MCF 10A (cell line): ENCODE results near the gene GALNT5. TPM values are rescaled to one million over a fixed set of nuclear protein-coding genes. Genes with fewer than 3 reads are reported as not detected.

Source experiments
- BruUV-seq: library from RNA; stranded (reverse); fragments of 400-500 nt; replicated peaks from 2 replicates; lab custom pipeline; 2021; lab: Mats Ljungman, UMichigan
- CTCF ChIA-PET: fragments of 300-600 bp; sonication (Branson Sonifier 250); formaldehyde crosslinking; extraction: SDS; loops from one replicate; lab custom pipeline; 2021; ENCODE audit warnings: antibody characterized with exemption, inconsistent platforms; lab: Yijun Ruan, JAX
- POLR2A ChIA-PET: fragments of 300-600, 350-650 bp; sonication (Branson Sonifier 250); formaldehyde crosslinking; extraction: SDS; loops from one replicate; lab custom pipeline; 2020; ENCODE audit warnings: antibody characterized with exemption, inconsistent platforms; lab: Yijun Ruan, JAX
- DNase-seq: peaks from one replicate; pipeline ENCODE4 v3.0.0-alpha.2; 2018; ENCODE audit not compliant: unreplicated experiment
- H3K27ac Mint-ChIP-seq: one replicate; pipeline ENCODE4 v1.8.0; 2022; ENCODE audit warnings: mild to moderate bottlenecking, low read depth, mixed read lengths; ENCODE audit not compliant: unreplicated experiment
- H3K27me3 Mint-ChIP-seq: one replicate; pipeline ENCODE4 v1.8.0; 2022; ENCODE audit warnings: mixed read lengths; ENCODE audit not compliant: insufficient read depth, unreplicated experiment
- H3K36me3 Mint-ChIP-seq: one replicate; pipeline ENCODE4 v1.8.0; 2022; ENCODE audit warnings: mild to moderate bottlenecking, moderate library complexity, mixed read lengths; ENCODE audit not compliant: insufficient read depth, unreplicated experiment
- H3K4me1 Mint-ChIP-seq: one replicate; pipeline ENCODE4 v1.8.0; 2022; ENCODE audit warnings: mixed read lengths; ENCODE audit not compliant: insufficient read depth, unreplicated experiment
- H3K4me3 Mint-ChIP-seq: one replicate; pipeline ENCODE4 v1.8.0; 2022; ENCODE audit warnings: mild to moderate bottlenecking, moderate library complexity, mixed read lengths; ENCODE audit not compliant: unreplicated experiment
- H3K9me3 Mint-ChIP-seq: one replicate; pipeline ENCODE4 v1.8.0; 2022; ENCODE audit warnings: mixed read lengths; ENCODE audit not compliant: unreplicated experiment
- intact Hi-C: fragments of 100-400 bp; cut with micrococcal nuclease; formaldehyde crosslinking; loops from 2 replicates; pipeline ENCODE4 v1.14.1; 2022
- total RNA-seq: library from RNA; stranded (reverse); gene quantifications from 2 replicates; pipeline ENCODE4 v1.2.3, GENCODE V29; 2022
- TF ChIP-seq, protein P1 (sequence below): fragments of 200-600 bp; IDR thresholded peaks from one replicate; pipeline ENCODE4 v1.8.0; 2022; ENCODE audit warnings: antibody characterized with exemption, mild to moderate bottlenecking; ENCODE audit not compliant: unreplicated experiment

Gene GALNT5
- total RNA-seq, 1 experiment from 2014 or later: not detected

DNA sequence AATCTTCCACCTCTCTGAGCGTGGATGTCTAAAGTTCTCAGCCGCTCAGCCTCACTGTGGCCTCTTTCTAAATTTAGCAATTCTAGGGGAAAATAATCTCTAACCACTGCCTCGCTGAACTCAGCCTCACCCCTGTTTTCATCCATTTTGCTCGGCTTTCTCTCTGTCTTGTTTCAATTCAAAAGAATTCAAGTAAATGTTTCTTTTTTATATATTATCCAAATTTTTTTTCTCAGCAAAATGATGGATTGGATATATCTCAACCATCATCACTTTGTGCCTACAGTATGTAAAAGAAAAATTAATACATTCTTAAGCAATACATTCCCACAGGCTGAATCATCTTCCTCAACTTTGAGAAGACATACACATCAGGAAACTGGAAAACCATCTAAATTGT lies 24.0 kb upstream of the GALNT5 start:
- no TSS peak for BruUV-seq
- no peaks in the 10 kb centered on the region for H3K27me3 Mint-ChIP-seq
- TF ChIP-seq, protein P1, sequence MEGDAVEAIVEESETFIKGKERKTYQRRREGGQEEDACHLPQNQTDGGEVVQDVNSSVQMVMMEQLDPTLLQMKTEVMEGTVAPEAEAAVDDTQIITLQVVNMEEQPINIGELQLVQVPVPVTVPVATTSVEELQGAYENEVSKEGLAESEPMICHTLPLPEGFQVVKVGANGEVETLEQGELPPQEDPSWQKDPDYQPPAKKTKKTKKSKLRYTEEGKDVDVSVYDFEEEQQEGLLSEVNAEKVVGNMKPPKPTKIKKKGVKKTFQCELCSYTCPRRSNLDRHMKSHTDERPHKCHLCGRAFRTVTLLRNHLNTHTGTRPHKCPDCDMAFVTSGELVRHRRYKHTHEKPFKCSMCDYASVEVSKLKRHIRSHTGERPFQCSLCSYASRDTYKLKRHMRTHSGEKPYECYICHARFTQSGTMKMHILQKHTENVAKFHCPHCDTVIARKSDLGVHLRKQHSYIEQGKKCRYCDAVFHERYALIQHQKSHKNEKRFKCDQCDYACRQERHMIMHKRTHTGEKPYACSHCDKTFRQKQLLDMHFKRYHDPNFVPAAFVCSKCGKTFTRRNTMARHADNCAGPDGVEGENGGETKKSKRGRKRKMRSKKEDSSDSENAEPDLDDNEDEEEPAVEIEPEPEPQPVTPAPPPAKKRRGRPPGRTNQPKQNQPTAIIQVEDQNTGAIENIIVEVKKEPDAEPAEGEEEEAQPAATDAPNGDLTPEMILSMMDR: no peak
- H3K9me3 Mint-ChIP-seq: peaks cover 7% of the 10 kb centered on the region
- CTCF ChIA-PET: no interaction called here
- peaks cover 34% of the 10 kb centered on the region for H3K4me1 Mint-ChIP-seq
- POLR2A ChIA-PET: interaction anchor here (4.3 kb wide), 1 partner anchor 14 kb away, joined by 31 read pairs; no protein-coding TSS in a partner anchor
- intact Hi-C loops: no loop called here
- no peaks in the 10 kb centered on the region for H3K36me3 Mint-ChIP-seq
- peak; percentile 25 for DNase-seq
- H3K27ac Mint-ChIP-seq: peak overlapping the region; percentile 4
- H3K4me3 Mint-ChIP-seq: no peak overlapping the region

DNA sequence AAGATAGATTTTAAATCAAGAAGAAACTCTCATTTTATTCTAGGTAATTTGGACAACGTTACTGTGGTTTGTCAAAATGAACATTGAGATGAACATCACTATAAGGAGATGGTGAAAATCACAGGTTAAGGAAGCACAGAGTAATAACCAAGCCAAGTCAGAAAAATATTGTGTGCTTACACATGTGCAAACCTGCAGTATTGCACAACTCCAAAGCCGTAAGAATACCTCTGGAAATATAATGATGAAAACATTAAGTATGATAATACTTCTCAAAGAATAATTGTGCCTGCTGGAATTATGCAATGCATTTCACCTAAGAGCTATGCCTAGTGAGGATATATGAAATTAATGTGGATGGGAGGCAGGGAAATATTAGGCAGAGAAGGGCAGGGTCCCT lies 21.1 kb upstream of the GALNT5 start:
- Mint-ChIP-seq H3K4me1 (peaks cover 21% of the 10 kb centered on the region), H3K9me3 (peaks cover 7% of the 10 kb centered on the region), H3K27ac (no peak overlapping the region), H3K36me3 (no peaks in the 10 kb centered on the region), H3K27me3 (no peaks in the 10 kb centered on the region), H3K4me3 (no peak overlapping the region)
- BruUV-seq: no TSS peak
- intact Hi-C loops: no loop called here
- ChIA-PET POLR2A (interaction anchor here (1.3 to 4.3 kb wide), 2 partner anchors 9 to 11 kb away, joined by 3 to 31 read pairs; no protein-coding TSS in a partner anchor), CTCF (interaction anchor here (1.6 kb wide), 1 partner anchor 9 kb away, joined by 4 read pairs; no protein-coding TSS in a partner anchor)
- DNase-seq: peak; percentile 70
- TF ChIP-seq, protein P1: no peak

DNA sequence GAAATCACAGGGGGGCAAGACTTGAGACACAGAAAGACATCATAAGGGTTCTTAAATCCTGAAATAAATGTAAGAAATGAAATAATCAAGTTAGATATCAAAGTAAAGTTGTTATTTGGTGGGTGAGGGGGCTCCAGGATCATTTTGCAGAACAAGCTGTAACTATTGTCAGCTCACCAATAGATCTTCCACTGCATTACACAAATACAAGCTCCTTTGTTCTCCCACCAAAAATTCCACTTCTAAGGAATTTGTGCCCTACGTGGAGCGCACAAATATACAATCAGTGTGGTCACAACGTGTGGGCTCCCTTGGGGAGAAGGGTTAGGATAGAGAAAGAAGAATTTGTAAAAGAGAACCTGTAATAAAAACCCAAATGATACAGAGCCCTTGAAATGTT lies 19.2 kb upstream of the GALNT5 start:
- BruUV-seq: no TSS peak

DNA sequence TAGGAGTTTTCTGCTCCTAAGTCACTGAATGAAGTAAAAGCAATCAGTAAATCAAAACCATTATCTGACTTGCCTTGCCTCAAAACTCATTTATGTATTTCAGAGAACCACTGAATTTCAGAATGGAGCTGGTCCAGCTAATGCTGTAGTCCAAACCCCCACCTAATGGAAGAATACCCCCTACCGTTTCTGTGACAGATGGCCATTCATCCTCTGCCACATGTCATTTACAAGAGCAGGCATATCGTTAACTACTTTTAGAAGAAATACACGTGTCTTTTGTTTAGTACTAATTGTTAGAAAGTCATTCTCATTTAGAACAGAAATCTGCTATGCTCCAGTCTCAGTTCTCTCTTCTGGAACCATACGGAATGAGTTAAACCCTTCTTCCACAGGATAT lies 12.8 kb upstream of the GALNT5 start:
- POLR2A ChIA-PET: interaction anchor here (0.6 to 1.0 kb wide), 2 partner anchors 8 to 17 kb away, joined by 3 read pairs; no protein-coding TSS in a partner anchor
- Mint-ChIP-seq H3K9me3 (no peaks in the 10 kb centered on the region), H3K36me3 (peaks cover 6% of the 10 kb centered on the region), H3K27me3 (no peaks in the 10 kb centered on the region), H3K4me3 (no peak overlapping the region), H3K4me1 (peaks cover 27% of the 10 kb centered on the region), H3K27ac (peak overlapping the region; percentile 96)
- no TSS peak for BruUV-seq
- TF ChIP-seq, protein P1: no peak
- no peak for DNase-seq
- intact Hi-C loops: no loop called here
- CTCF ChIA-PET: interaction anchor here (0.9 kb wide), 1 partner anchor 9 kb away, joined by 4 read pairs; no protein-coding TSS in a partner anchor

More for the DNA sequence above, 19.2 kb upstream of the GALNT5 start:
- Mint-ChIP-seq H3K36me3 (no peaks in the 10 kb centered on the region), H3K27me3 (no peaks in the 10 kb centered on the region), H3K4me3 (no peak overlapping the region), H3K9me3 (peaks cover 4% of the 10 kb centered on the region), H3K27ac (no peak overlapping the region), H3K4me1 (peaks cover 17% of the 10 kb centered on the region)
- ChIA-PET POLR2A (no interaction called here), CTCF (no interaction called here)
- DNase-seq: no peak
- intact Hi-C loops: no loop called here
- TF ChIP-seq, protein P1: no peak
